GM12878 (cell line): ENCODE measurements around the gene BCL2L12. TPM values are rescaled to one million over a fixed set of nuclear protein-coding genes. Genes with fewer than 3 reads are reported as not detected.

Experiments used
- CHD2 ChIP-seq: IDR thresholded peaks from 2 replicates; pipeline ENCODE4 v1.6.1; 2011; ENCODE audit warnings: low read depth, low read length, improper control_type of control experiment, borderline replicate concordance
- CREM ChIP-seq: IDR thresholded peaks from 2 replicates; pipeline ENCODE4 v1.6.1; 2014; ENCODE audit warnings: antibody characterized with exemption, low read depth
- FOXM1 ChIP-seq: IDR thresholded peaks from 2 replicates; pipeline ENCODE4 v1.6.1; 2012; ENCODE audit warnings: low read depth, mild to moderate bottlenecking, inconsistent platforms, low read length, moderate library complexity
- GABPA ChIP-seq: IDR thresholded peaks from 2 replicates; pipeline ENCODE4 v1.6.1; 2014; ENCODE audit warnings: antibody characterized with exemption, low read depth, mild to moderate bottlenecking, inconsistent platforms
- IKZF1 ChIP-seq: fragments of 450-650 bp; conservative IDR thresholded peaks from 2 replicates; pipeline ENCODE4 v1.6.1; 2017; ENCODE audit warnings: antibody characterized with exemption, mild to moderate bottlenecking
- MEF2A ChIP-seq: IDR thresholded peaks from 2 replicates; pipeline ENCODE4 v1.6.1; 2011; ENCODE audit warnings: low read depth, mild to moderate bottlenecking, low read length, moderate library complexity; ENCODE audit not compliant: insufficient read depth
- MYC ChIP-seq: IDR thresholded peaks from 2 replicates; pipeline ENCODE4 v1.6.1; 2011; ENCODE audit warnings: mild to moderate bottlenecking, low read length, moderate library complexity, inconsistent platforms; ENCODE audit not compliant: insufficient read depth, insufficient replicate concordance, insufficient read length, severe bottlenecking
- NBN ChIP-seq: fragments of 450-650 bp; IDR thresholded peaks from 2 replicates; pipeline ENCODE4 v1.6.1; 2016
- NR2C2 ChIP-seq: IDR thresholded peaks from 2 replicates; pipeline ENCODE4 v1.6.1; 2011; ENCODE audit warnings: borderline replicate concordance, low read depth; ENCODE audit not compliant: control insufficient read depth, insufficient read length
- PAX5 ChIP-seq: IDR thresholded peaks from 2 replicates; pipeline ENCODE4 v1.6.1; 2011; ENCODE audit warnings: low read depth, low read length, borderline replicate concordance
- RAD51 ChIP-seq: fragments of 450-650 bp; IDR thresholded peaks from 2 replicates; pipeline ENCODE4 v1.6.1; 2016; ENCODE audit warnings: moderate library complexity, mild to moderate bottlenecking, inconsistent platforms
- RBBP5 ChIP-seq: fragments of 200-600 bp; sonication (generic); conservative IDR thresholded peaks from 2 replicates; pipeline ENCODE4 v1.6.1; 2016
- RELA ChIP-seq: fragments of 450-650 bp; IDR thresholded peaks from 2 replicates; pipeline ENCODE4 v1.8.0; 2014; ENCODE audit warnings: borderline replicate concordance; ENCODE audit not compliant: partially characterized antibody
- SKIL ChIP-seq: fragments of 450-650 bp; IDR thresholded peaks from 2 replicates; pipeline ENCODE4 v1.6.1; 2017; ENCODE audit warnings: mild to moderate bottlenecking, low read depth, inconsistent platforms; ENCODE audit not compliant: poor library complexity, severe bottlenecking
- SP1 ChIP-seq: IDR thresholded peaks from one replicate; pipeline ENCODE4 v1.6.1; 2011; ENCODE audit warnings: low read depth, low read length
- SRF ChIP-seq, 2 experiments: IDR thresholded peaks; 2 replicates each; pipeline ENCODE4 v1.6.1; 2011; ENCODE audit warnings: low read depth in 2 of 2, low read length in 2 of 2, mild to moderate bottlenecking in 1 of 2, moderate library complexity in 1 of 2
- SUPT20H ChIP-seq: IDR thresholded peaks from 2 replicates; pipeline ENCODE4 v1.6.1; 2011; ENCODE audit warnings: low read depth, mild to moderate bottlenecking, low read length, moderate library complexity, borderline replicate concordance; ENCODE audit not compliant: control insufficient read depth
- TAF1 ChIP-seq: IDR thresholded peaks from 2 replicates; pipeline ENCODE4 v1.6.1; 2011; ENCODE audit warnings: mild to moderate bottlenecking, low read depth, low read length, borderline replicate concordance
- ZNF274 ChIP-seq: IDR thresholded peaks from one replicate; pipeline ENCODE4 v1.8.0; 2011; ENCODE audit not compliant: insufficient read length, insufficient read depth
- polyA plus RNA-seq, 11 experiments: library from polyadenylated mRNA; depleted of rRNA in 4 of 11; unstranded in 6 of 11; stranded (reverse) in 5 of 11; fragments of >200 nt; fragmentation: Nextera tagmentation in 4 of 11; fragmentation: Illumina TruSeq in 1 of 11; extraction: Ambion mirVana in 4 of 11; extraction: Trizol in 1 of 11; gene quantifications; 1 replicate in 1 of 11; 2 replicates in 10 of 11; pipeline versions ENCODE4 v1.2.1 to v1.2.3, GENCODE V29; 2011 to 2016; ENCODE audit warnings: inconsistent platforms in 2 of 11, missing spikeins in 2 of 11, low read depth in 1 of 11
- total RNA-seq, 4 experiments: library from RNA; depleted of rRNA in 3 of 4; stranded (reverse); fragments of >200 nt in 3 of 4; fragmentation: Illumina TruSeq in 1 of 4; extraction: Trizol in 1 of 4; gene quantifications; 2 replicates each; pipeline versions ENCODE4 v1.2.1 to v1.2.3, GENCODE V29; 2013 to 2021
- TF ChIP-seq, protein P1 (sequence below): IDR thresholded peaks from 2 replicates; pipeline ENCODE4 v1.6.1; 2012; ENCODE audit warnings: low read length, inconsistent platforms
- TF ChIP-seq, protein P2 (sequence below): fragments of 450-650 bp; IDR thresholded peaks from 2 replicates; pipeline ENCODE4 v1.6.1; 2017; ENCODE audit warnings: borderline replicate concordance
- TF ChIP-seq, protein P3 (sequence below): IDR thresholded peaks from 2 replicates; pipeline ENCODE4 v1.6.1; 2012; ENCODE audit warnings: mild to moderate bottlenecking, low read depth, low read length

Gene BCL2L12
- total and polyA plus RNA-seq, 10 of the 15 experiments (the other 5 are each of a cell fraction or from before 2014, with no cell fraction given), result 1.8 to 143 (median 50.4) TPM

DNA sequence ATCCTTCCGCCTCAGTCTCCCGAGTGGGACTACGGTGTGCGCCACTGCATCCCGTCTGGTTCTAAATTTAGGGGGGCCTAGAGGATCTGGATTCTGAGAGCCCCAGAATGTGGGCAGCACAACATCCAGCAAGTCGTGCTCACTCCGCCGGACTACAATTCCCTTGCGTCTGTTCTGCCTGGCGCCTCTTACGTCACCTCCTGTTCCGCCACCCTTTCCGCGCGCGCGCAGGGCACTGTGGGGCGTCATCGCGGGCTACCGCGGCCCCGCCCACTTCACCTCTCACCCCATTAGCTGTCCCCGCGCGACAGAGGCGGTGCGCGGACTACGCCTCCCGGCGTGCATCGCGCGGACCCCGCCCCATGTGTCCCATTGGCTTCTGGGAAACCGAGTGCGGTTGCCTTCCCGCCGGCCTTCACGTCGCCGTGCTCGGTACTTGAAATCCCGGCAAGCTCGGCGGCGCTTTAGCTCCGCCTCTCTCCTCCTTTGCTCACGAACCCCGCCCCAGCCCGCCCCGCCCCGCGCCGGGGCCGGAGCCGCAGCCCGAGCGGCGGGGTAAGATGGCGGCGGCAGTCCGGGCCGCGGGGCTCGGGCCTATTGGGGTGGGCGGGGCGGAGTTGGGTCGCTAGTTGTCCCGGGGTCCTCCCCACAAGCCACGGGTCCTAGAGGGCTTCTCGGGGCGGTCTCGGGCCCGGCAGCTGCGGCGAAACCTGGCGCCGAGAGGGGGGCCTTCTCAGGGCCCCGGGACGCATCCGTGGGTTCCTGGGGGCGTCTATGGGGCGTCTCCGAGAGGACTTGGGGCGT lies 23.8 kb upstream of the BCL2L12 start, which contains the start of gene SCAF1 (continued):
- TF ChIP-seq SRF (IDR thresholded peaks at IDR 0.05; ENCODE audit: low read depth in 2 of 2, low read length in 2 of 2) (peak in 1 of 2 experiments; percentile 61; a peak in 1 of 4 replicates), NBN (peak; percentile 66), TAF1 (peak; percentile 50; the same call in 1 of the 2 replicates), SP1 (peak; percentile 94), RELA (peak; percentile 86), PAX5 (no peak; the same call in 1 of the 2 replicates), SKIL (no peak), CHD2 (peak; percentile 96), GABPA (peak; percentile 92), IKZF1 (peak; percentile 100), FOXM1 (no peak), ZNF274 (no peak), MYC (no peak), NR2C2 (peak; percentile 64), MEF2A (no peak), SUPT20H (no peak), RAD51 (no peak), RBBP5 (no peak), CREM (peak; percentile 98)
- TF ChIP-seq, protein P1, sequence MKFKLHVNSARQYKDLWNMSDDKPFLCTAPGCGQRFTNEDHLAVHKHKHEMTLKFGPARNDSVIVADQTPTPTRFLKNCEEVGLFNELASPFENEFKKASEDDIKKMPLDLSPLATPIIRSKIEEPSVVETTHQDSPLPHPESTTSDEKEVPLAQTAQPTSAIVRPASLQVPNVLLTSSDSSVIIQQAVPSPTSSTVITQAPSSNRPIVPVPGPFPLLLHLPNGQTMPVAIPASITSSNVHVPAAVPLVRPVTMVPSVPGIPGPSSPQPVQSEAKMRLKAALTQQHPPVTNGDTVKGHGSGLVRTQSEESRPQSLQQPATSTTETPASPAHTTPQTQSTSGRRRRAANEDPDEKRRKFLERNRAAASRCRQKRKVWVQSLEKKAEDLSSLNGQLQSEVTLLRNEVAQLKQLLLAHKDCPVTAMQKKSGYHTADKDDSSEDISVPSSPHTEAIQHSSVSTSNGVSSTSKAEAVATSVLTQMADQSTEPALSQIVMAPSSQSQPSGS, result no peak
- TF ChIP-seq, protein P2, sequence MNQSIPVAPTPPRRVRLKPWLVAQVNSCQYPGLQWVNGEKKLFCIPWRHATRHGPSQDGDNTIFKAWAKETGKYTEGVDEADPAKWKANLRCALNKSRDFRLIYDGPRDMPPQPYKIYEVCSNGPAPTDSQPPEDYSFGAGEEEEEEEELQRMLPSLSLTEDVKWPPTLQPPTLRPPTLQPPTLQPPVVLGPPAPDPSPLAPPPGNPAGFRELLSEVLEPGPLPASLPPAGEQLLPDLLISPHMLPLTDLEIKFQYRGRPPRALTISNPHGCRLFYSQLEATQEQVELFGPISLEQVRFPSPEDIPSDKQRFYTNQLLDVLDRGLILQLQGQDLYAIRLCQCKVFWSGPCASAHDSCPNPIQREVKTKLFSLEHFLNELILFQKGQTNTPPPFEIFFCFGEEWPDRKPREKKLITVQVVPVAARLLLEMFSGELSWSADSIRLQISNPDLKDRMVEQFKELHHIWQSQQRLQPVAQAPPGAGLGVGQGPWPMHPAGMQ, result no peak
- TF ChIP-seq, protein P3, sequence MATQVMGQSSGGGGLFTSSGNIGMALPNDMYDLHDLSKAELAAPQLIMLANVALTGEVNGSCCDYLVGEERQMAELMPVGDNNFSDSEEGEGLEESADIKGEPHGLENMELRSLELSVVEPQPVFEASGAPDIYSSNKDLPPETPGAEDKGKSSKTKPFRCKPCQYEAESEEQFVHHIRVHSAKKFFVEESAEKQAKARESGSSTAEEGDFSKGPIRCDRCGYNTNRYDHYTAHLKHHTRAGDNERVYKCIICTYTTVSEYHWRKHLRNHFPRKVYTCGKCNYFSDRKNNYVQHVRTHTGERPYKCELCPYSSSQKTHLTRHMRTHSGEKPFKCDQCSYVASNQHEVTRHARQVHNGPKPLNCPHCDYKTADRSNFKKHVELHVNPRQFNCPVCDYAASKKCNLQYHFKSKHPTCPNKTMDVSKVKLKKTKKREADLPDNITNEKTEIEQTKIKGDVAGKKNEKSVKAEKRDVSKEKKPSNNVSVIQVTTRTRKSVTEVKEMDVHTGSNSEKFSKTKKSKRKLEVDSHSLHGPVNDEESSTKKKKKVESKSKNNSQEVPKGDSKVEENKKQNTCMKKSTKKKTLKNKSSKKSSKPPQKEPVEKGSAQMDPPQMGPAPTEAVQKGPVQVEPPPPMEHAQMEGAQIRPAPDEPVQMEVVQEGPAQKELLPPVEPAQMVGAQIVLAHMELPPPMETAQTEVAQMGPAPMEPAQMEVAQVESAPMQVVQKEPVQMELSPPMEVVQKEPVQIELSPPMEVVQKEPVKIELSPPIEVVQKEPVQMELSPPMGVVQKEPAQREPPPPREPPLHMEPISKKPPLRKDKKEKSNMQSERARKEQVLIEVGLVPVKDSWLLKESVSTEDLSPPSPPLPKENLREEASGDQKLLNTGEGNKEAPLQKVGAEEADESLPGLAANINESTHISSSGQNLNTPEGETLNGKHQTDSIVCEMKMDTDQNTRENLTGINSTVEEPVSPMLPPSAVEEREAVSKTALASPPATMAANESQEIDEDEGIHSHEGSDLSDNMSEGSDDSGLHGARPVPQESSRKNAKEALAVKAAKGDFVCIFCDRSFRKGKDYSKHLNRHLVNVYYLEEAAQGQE, result no peak
